GM12891 (cell line): ENCODE results near the gene PSMD6.
A peak's percentile ranks its signal among the peaks of the same experiment; 100 is the strongest.

ENCODE experiments used
- DNase-seq: peaks from one replicate; pipeline ENCODE4 v3.0.0; 2011; ENCODE audit warnings: low spot score; ENCODE audit not compliant: insufficient read length
- FAIRE-seq: peaks from 2 replicates; lab custom pipeline; 2011; peaks lifted over from hg19 to GRCh38; lab: Jason Lieb, UNC
- PAX5 ChIP-seq: IDR thresholded peaks from 2 replicates; pipeline ENCODE4 v1.6.1; 2011; ENCODE audit warnings: low read length, moderate library complexity, mild to moderate bottlenecking; ENCODE audit not compliant: insufficient read depth, severe bottlenecking
- POLR2A ChIP-seq: IDR thresholded peaks from 2 replicates; pipeline ENCODE4 v1.6.1; 2011; ENCODE audit warnings: low read depth, low read length, control low read depth
- POLR2AphosphoS5 ChIP-seq: IDR thresholded peaks from 2 replicates; pipeline ENCODE4 v1.6.1; 2011; ENCODE audit warnings: low read depth, low read length, control low read depth
- POU2F2 ChIP-seq: IDR thresholded peaks from 2 replicates; pipeline ENCODE4 v1.6.1; 2011; ENCODE audit warnings: low read depth, mild to moderate bottlenecking, control low read depth, low read length, moderate library complexity
- SPI1 ChIP-seq: IDR thresholded peaks from 2 replicates; pipeline ENCODE4 v1.6.1; 2011; ENCODE audit warnings: low read depth, low read length, control low read depth
- TAF1 ChIP-seq: IDR thresholded peaks from 2 replicates; pipeline ENCODE4 v1.6.1; 2011; ENCODE audit warnings: low read depth, low read length, control low read depth

PSMD6 gene

GRCh38 chr3:64019271-64019670 lies 4.0 kb downstream of the PSMD6 start:
- no peak for FAIRE-seq
- TF ChIP-seq POU2F2: no peak
- no peak for TF ChIP-seq POLR2A
- no peak for TF ChIP-seq POLR2AphosphoS5
- TF ChIP-seq SPI1: no peak
- TF ChIP-seq PAX5: no peak
- TF ChIP-seq TAF1: no peak

DNA sequence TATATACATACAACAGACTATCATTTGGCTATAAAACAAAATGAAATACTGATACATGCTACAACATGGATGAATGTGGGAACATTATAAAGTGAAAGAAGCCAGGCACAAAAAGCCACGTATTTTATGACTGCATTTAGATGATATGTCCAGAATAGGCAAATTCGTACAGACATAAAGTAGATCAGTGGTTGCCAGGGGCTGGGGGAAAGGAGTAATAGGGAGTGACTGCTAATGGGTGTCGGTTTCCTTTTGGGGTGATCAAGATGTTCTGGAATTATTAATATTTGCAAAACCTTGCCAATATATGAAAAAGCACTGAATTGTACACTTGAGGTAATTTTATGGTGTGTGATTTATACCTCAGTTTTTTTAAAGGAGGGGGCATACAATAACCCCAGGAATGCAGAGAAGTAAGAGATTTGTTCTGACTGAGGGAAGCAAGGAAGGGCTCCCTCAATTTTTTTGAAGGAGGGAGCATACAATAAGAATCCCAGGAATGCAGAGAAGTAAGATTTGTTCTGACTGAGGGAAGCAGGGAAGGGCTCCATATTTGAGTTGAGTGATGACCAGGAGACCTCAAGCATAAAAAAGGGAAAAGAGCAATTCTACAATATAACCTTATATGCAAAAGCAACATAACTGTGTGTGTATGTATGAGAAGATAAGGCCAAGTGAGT lies 6.2 kb downstream of the PSMD6 start:
- FAIRE-seq (no peak), DNase-seq (no peak)
- no peak for TF ChIP-seq TAF1
- TF ChIP-seq POLR2AphosphoS5: no peak
- TF ChIP-seq SPI1: no peak
- TF ChIP-seq POLR2A: no peak
- no peak for TF ChIP-seq POU2F2
- TF ChIP-seq PAX5: no peak

More at GRCh38 chr3:64019271-64019670, 4.0 kb downstream of the PSMD6 start:
- no peak for DNase-seq

DNA sequence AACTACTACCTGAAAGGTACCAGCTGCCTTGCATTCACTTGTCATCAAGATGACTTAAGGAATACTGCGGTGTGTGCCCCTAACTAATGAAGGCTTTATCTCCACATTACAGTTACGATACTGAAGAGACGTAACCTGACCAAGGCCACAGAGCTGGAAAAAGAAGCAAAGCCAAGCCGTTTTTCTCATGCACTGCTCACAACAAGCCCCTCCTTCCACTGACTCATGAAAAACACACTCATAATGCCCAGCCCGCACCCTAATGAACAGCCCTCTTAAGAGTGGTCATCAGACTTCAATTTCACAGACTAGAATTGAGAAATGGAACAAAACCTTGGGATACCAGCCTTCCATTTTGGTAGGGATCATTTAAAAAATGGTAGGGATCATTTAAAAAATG lies 11.6 kb downstream of the PSMD6 start:
- no peak for FAIRE-seq
- DNase-seq: no peak
- no peak for TF ChIP-seq POLR2A
- no peak for TF ChIP-seq TAF1
- no peak for TF ChIP-seq POLR2AphosphoS5
- no peak for TF ChIP-seq POU2F2
- no peak for TF ChIP-seq SPI1
- no peak for TF ChIP-seq PAX5

DNA sequence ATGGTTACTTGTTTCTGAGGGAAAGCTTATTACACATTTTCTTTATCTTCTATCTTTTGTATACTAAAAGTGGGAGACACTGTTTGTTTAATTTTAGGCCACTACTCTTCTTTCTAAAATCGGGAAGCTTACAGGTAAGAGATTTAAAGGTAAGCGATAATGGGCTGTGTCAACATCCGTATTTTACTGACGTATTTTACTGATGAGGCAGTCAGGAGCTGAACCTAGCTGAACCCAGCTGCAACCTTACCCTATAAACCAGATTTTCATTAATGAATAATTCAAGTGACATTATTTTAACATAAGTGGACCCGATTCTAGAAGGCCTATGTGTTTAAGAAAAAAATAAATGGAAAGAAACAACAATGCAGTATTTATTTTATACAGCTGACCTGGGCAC lies 13.1 kb downstream of the PSMD6 start:
- TF ChIP-seq POLR2A (no peak), POLR2AphosphoS5 (no peak), SPI1 (no peak), POU2F2 (no peak), PAX5 (no peak), TAF1 (no peak)
- FAIRE-seq: no peak
- no peak for DNase-seq

- 0 out of 2 replicates have a peak, but pooled peaks have one; percentile 18 for TF ChIP-seq POLR2AphosphoS5
- no peak for TF ChIP-seq SPI1
- no peak for DNase-seq
Measured at GRCh38 chr3:64009528-64009927, 13.8 kb downstream of the PSMD6 start.

DNA sequence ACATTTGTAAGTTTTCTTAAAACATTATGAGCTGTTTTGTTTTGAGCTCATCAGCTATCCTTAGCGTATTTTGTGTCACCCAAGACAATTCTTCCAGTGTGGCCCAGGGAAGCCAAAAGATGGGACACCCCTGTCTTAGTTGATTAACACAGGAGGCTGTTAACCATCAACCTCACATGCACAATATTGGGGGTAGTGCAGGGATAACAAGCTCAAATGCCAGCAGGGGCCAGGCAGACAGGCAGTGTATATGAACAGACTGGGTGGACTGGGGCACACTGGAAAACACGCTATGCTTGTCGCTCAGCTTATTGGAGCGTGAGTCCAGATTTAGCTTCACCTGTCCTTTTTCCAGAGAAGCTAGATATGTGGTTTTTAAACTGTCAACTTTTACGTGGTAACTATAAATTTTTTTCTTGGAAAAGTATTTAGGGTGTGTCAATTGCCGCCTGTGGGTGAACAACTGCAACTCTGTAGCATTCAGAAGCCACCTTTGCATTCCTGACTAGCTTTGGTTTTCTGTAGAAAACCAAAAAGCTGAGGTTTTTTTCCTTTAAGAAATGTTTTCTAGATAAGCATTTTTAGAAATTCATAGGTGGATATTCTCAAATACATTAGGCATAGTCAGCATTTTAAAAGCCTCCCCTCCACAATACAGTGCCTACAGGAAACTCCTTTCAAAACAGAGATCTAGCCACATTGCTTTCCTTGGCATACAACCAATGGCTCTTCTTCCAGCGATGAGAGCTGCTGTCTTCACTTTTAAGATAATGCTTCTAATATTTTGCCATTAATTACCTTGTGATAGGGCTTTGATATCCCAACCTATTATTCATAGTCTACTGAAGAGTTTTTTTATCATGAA lies 14.6 kb downstream of the PSMD6 start:
- peak; percentile 32; the same call in 1 of the 2 replicates for TF ChIP-seq POLR2AphosphoS5
- no peak for TF ChIP-seq TAF1
- no peak for TF ChIP-seq PAX5
- TF ChIP-seq SPI1: no peak
- TF ChIP-seq POU2F2: no peak
- TF ChIP-seq POLR2A: peak; percentile 44
- peak; percentile 58 for FAIRE-seq
- no peak for DNase-seq

More at GRCh38 chr3:64009528-64009927, 13.8 kb downstream of the PSMD6 start:
- FAIRE-seq: no peak

DNA sequence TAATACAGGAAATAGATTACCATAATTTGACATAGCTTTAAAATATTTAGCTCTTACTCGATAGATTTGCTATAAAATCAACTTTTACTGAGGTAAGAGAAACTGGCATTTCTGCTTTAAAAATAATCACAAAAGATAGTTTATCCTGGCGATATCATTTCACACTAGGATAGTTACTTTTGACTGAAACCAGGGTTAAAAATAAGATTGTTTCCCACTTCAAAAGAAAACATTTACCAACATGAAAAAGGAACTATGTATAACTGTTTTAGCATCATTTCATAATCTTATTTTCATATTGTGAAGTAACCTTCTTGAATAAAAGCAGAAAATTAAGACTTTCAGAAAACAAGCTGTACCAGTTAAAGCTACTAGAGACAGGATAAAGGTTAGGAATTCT lies 15.3 kb downstream of the PSMD6 start:
- no peak for FAIRE-seq

GRCh38 chr3:64003589-64003988 lies 19.7 kb downstream of the PSMD6 start:
- no peak for FAIRE-seq
- no peak for TF ChIP-seq PAX5
- no peak for TF ChIP-seq SPI1
- no peak for TF ChIP-seq POU2F2
- no peak for TF ChIP-seq POLR2A
- no peak for TF ChIP-seq POLR2AphosphoS5
- TF ChIP-seq TAF1: no peak
- DNase-seq: no peak

More for the DNA sequence above, 15.3 kb downstream of the PSMD6 start:
- TF ChIP-seq POU2F2: no peak
- no peak for TF ChIP-seq POLR2A
- no peak for TF ChIP-seq POLR2AphosphoS5
- TF ChIP-seq PAX5: no peak
- no peak for TF ChIP-seq TAF1
- TF ChIP-seq SPI1: no peak
- DNase-seq: no peak

DNA sequence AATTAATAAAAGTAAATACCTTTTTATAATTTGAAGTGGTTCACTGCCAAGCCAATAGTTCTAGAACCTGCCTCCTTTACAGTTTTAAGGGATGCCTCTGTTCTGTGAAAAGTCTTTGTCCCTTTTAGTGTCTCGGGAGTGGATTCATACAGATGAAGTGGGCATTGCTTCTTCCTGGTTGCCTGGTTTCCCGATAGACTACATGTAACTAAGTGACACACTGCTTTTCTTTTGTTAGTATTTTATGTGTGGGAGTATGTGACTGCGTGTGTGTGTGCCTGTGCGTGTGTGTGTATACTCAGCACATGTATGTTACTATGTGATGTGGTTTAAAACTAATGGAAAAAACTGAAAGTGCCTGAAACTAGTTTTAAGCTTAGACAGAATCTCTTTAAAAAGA lies 21.1 kb downstream of the PSMD6 start:
- TF ChIP-seq SPI1 (no peak), TAF1 (no peak), POLR2AphosphoS5 (no peak), PAX5 (no peak), POU2F2 (no peak), POLR2A (no peak)
- FAIRE-seq (peak; percentile 28), DNase-seq (no peak)
